ENCODE results near the gene AP1G2. TPM values are rescaled to one million over a fixed set of nuclear protein-coding genes. Genes with fewer than 3 reads are reported as not detected.

AP1G2 gene
- total and polyA plus RNA-seq, 4 donors, result 12.4 to 26.6 (median 17.3) TPM

GRCh38 chr14:23571701-23572523, 4.3 kb upstream of the AP1G2 start:
- WGBS, result 65% methylated on average over 14 of the region's 14 CpGs
- no peak for TF ChIP-seq EGR1 (IDR thresholded peaks at IDR 0.05; ENCODE audit: low read depth in 2 of 2)
- no peak for TF ChIP-seq TAF1 (conservative IDR thresholded peaks at IDR 0.05)
- no peak for TF ChIP-seq YY1 (IDR thresholded peaks at IDR 0.05)
- no peak for TF ChIP-seq CTCF (IDR thresholded peaks at IDR 0.05; ENCODE audit: low read depth, low read length, missing input control)
- TF ChIP-seq RXRA (IDR thresholded peaks at IDR 0.05), result no peak
- no peak for TF ChIP-seq RAD21 (IDR thresholded peaks at IDR 0.05)
- TF ChIP-seq, protein P1, sequence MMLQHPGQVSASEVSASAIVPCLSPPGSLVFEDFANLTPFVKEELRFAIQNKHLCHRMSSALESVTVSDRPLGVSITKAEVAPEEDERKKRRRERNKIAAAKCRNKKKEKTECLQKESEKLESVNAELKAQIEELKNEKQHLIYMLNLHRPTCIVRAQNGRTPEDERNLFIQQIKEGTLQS (IDR thresholded peaks at IDR 0.05), result no peak
- TF ChIP-seq MAX (IDR thresholded peaks at IDR 0.05), result no peak
- no peak for TF ChIP-seq ZBTB33 (IDR thresholded peaks at IDR 0.05)
- TF ChIP-seq HNF4A (conservative IDR thresholded peaks at IDR 0.05), result no peak
- TF ChIP-seq GABPA (IDR thresholded peaks at IDR 0.05 in 1 of 2, conservative IDR thresholded peaks at IDR 0.05 in 1 of 2), result no peak
- no peak for TF ChIP-seq FOXA2 (IDR thresholded peaks at IDR 0.05)
- no peak for TF ChIP-seq NR2F2 (IDR thresholded peaks at IDR 0.05)
- no peak for TF ChIP-seq JUND (IDR thresholded peaks at IDR 0.05)
- TF ChIP-seq FOXA1 (IDR thresholded peaks at IDR 0.05), result no peak
- no peak for TF ChIP-seq SP1 (IDR thresholded peaks at IDR 0.05)
- TF ChIP-seq HNF4G (IDR thresholded peaks at IDR 0.05), result no peak
- H3K4me1 ChIP-seq (ENCODE audit: control insufficient read depth in 4 of 4, insufficient read depth in 4 of 4, low read length in 3 of 4), result peaks cover 0 to 20% (median 13%) of the 10 kb centered on the region in 4 donors

GRCh38 chr14:23570806-23571483, 3.4 kb upstream of the AP1G2 start:
- no peak overlapping the region for H3K27ac ChIP-seq (ENCODE audit: low read depth in 1 of 2, low read length in 2 of 2)
- H3K9ac ChIP-seq (ENCODE audit: low read depth in 1 of 2, low read length in 2 of 2), result no peak overlapping the region
- no peaks in the 10 kb centered on the region for H3K27me3 ChIP-seq (ENCODE audit: control insufficient read depth in 4 of 4, insufficient read depth in 4 of 4, low read length in 3 of 4)
- H3K36me3 ChIP-seq (ENCODE audit: control insufficient read depth in 4 of 4, insufficient read depth in 3 of 4, low read depth in 1 of 4, low read length in 3 of 4), result no peaks in the 10 kb centered on the region
- no peak overlapping the region for H3K4me3 ChIP-seq (ENCODE audit: low read depth in 1 of 3, low read length in 3 of 3)
- peaks cover 0 to 17% (median 9%) of the 10 kb centered on the region in 4 donors for H3K4me1 ChIP-seq (ENCODE audit: control insufficient read depth in 4 of 4, insufficient read depth in 4 of 4, low read length in 3 of 4)
- TF ChIP-seq TAF1 (conservative IDR thresholded peaks at IDR 0.05) (no peak), REST (IDR thresholded peaks at IDR 0.05) (no peak), FOXA1 (IDR thresholded peaks at IDR 0.05) (no peak), SP1 (IDR thresholded peaks at IDR 0.05) (no peak), HNF4G (IDR thresholded peaks at IDR 0.05) (no peak), JUND (IDR thresholded peaks at IDR 0.05) (no peak), MAX (IDR thresholded peaks at IDR 0.05) (no peak), NR2F2 (IDR thresholded peaks at IDR 0.05) (no peak), EGR1 (IDR thresholded peaks at IDR 0.05; ENCODE audit: low read depth in 2 of 2) (no peak), HNF4A (conservative IDR thresholded peaks at IDR 0.05) (no peak), FOXA2 (IDR thresholded peaks at IDR 0.05) (no peak), GABPA (IDR thresholded peaks at IDR 0.05 in 1 of 2, conservative IDR thresholded peaks at IDR 0.05 in 1 of 2) (no peak)
- TF ChIP-seq, protein P1 (IDR thresholded peaks at IDR 0.05), result no peak
- 84% methylated on average over 23 of the region's 23 CpGs for WGBS
- no peaks in the 10 kb centered on the region for H3K9me3 ChIP-seq (ENCODE audit: control insufficient read depth in 4 of 4, low read length in 3 of 4)
- DNase-seq (ENCODE audit: low spot score), result no peak

More at GRCh38 chr14:23571701-23572523, 4.3 kb upstream of the AP1G2 start:
- DNase-seq (ENCODE audit: low spot score), result no peak
- Histone ChIP-seq H3K36me3 (ENCODE audit: control insufficient read depth in 4 of 4, insufficient read depth in 3 of 4, low read depth in 1 of 4, low read length in 3 of 4) (no peaks in the 10 kb centered on the region), H3K4me3 (ENCODE audit: low read depth in 1 of 3, low read length in 3 of 3) (no peak overlapping the region), H3K9me3 (ENCODE audit: control insufficient read depth in 4 of 4, low read length in 3 of 4) (no peaks in the 10 kb centered on the region), H3K9ac (ENCODE audit: low read depth in 1 of 2, low read length in 2 of 2) (no peak overlapping the region), H3K27ac (ENCODE audit: low read depth in 1 of 2, low read length in 2 of 2) (no peak overlapping the region), H3K27me3 (ENCODE audit: control insufficient read depth in 4 of 4, insufficient read depth in 4 of 4, low read length in 3 of 4) (peaks cover 0 to 6% (median under 1%) of the 10 kb centered on the region in 4 donors)
